ENCODE measurements around the gene ZNF536.
"Not testable (repeated sequence)": the region's sequence is repeated elsewhere in the genome, so short reads cannot be mapped to it uniquely, and the experiment has no call there.

The ZNF536 gene

DNA sequence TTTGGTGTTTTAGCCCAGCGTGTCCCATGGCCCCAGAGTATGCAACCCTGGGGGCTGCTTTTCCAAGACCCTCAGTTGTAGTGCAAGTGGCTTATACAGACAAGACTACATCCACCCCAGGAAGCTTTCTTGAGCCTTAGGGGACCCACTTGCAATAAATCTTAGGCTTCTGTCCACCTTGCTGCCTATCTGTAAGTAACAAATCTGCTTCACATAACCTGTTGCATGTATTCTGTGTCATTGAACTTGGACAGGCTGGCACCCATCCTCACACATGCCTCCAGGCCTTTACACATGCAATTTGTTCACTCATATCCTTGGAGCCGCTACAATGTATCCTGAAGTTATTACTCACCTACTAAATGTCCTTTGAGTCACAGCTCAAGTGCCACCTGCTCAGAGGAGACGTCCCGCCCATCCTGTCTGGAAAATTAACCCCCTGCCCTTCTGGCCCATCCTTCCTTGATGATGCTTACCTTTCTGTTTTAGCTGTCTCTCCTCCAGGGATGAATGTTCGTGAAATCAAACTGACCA lies 101.2 kb downstream of the ZNF536 start:
- DNase-seq = no peak

GRCh38 chr19:30476997-30477396 lies 104.8 kb downstream of the ZNF536 start:
- no peak for DNase-seq

- no peak for DNase-seq
Measured at GRCh38 chr19:30479231-30479630, 107.0 kb downstream of the ZNF536 start.

- DNase-seq = no peak
Measured at GRCh38 chr19:30480097-30480496, 107.9 kb downstream of the ZNF536 start.

DNA sequence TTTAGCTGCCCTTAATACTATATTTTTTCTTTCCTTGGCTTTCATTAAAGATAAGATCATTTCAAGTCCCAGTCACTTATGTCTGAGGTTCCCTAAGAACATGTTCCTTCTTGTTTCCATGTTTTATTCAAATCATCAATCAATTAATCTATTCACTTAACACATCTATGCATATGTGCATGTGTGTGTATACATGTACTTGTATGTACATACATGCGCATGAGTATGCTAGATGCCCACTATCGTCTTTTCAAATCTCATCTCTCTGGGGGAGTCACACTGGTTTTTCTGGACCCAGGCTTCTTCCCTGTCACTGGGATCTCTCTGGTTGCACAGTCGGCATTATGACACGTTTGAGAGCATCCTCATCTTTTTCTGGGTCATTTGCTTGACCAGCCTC lies 108.9 kb downstream of the ZNF536 start:
- DNase-seq = no peak

DNA sequence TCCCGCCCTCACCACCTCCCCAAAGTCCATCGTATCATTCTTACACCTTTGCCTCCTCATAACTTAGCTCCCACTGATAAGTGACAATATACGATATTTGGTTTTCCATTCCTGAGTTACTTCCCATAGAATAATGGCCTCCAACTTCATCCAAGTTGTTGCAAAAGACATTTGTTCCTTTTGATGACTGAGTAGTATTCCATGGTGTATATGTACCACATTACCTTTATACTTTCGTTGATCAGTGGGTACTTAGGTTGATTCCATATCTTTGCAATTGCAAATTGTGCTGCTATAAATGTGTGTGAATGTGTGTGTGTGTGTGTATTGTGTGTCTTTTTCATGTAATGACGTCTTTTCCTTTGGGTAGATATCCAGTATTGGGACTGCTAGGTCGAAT lies 109.6 kb downstream of the ZNF536 start:
- no peak for DNase-seq

DNA sequence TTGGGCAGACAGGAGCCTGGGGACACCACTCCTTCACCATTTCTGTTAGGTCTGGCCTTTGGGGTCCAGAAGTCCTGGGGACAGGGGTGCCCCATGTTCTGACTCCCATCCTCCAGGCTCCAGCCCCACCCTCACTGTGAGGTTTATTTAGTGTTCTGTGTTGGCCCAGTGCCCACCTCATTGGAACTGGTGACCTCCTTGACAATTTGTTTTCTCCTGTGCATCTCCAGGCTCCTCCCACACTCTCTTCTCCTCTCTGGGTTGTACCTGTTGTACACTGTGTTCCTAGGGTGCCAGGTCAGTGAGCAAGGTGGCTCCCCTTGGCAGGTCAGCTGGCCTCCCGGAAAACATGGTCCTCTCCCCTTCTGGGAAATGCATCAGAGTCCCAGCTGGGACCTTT lies 110.8 kb downstream of the ZNF536 start:
- DNase-seq = no peak

DNA sequence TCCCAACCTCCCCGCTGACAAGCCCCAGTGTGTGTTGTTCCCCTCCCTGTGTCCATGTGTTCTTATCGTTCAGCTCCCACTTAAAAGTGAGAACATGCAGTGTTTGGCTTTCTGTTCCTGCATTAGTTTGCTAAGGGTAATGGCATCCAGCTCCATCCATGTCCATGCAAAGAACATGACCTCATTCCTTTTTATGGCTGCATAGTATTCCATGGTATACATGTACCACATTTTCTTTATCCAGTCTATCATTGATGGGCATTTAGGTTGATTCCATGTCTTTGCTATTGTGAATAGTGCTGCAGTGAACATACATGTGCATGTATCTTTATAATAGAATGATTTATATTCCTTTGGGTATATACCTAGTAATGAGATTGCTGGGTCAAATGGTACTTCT lies 114.1 kb downstream of the ZNF536 start:
- not testable (repeated sequence) for DNase-seq

DNA sequence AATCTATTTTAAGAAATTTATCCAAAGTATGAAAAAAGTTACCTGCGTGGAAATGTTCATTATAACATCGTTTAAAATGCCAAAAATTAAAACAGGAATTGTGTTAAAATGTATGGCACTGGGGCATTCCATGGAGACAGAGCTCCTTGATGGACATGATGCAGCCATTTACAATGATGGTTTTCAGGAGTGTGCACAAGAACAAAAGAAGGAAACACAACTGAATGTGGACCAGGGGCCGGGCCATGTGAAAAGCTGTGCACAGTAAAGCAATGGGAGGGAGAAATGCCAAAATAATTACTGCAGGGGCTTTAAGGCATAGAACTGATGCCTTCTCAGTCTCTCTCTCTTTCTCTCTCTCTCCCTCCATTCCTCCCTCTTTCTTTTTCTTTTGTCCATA lies 115.0 kb downstream of the ZNF536 start:
- DNase-seq = no peak

- DNase-seq = no peak
Measured at GRCh38 chr19:30488191-30488590, 116.0 kb downstream of the ZNF536 start.

GRCh38 chr19:30490760-30491159 lies 118.6 kb downstream of the ZNF536 start:
- no peak for DNase-seq

DNA sequence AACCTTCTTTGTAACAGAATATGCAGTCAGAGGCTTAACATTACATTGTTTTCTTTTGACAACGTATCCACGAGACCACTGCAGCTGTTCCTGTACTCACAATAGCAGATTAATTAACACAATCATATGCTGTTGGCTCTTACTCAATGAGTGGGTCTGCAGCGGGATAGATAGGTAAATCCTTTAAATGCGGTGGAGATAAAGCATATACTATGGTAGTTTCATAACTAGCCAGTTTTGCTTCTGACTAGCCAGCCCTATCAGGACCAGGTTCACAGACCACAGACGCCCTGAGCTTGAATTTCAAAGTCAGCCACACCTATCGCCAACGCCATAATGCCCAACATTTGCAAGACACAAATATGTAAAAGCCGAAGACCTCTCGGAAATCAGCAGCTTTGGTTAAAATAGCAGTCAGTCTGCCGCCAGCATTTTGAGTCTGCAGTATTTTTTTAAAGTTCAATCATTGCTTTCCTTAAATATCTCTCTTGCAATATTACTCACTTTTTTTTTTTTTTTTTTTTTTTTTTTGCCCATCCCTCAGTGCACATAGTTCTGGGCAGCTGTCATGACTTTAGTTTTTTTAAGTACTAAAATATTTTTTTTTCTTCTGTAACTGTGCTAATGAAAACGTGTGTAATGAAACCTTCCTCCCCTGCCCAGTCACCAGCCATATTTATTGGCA lies 120.5 kb downstream of the ZNF536 start:
- DNase-seq = no peak

DNA sequence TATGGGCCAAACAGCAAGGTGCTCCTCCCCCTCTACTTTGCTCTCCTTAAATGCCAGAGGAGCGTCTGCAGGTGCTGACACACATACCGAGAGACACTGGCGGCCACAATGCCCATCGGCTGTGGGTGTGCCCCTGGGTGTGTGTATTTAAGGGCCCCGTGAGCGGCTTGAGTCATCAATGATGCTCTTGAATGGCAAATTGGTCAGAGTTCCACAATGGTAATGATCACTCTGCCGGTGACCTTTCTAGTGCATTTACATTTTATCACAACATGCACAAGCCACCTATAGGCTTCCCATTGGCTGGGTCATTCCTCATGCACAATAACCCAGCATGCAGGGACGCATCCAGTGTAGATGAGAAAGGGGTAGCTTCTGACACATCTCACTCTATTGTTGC lies 124.8 kb downstream of the ZNF536 start:
- no peak for DNase-seq

DNA sequence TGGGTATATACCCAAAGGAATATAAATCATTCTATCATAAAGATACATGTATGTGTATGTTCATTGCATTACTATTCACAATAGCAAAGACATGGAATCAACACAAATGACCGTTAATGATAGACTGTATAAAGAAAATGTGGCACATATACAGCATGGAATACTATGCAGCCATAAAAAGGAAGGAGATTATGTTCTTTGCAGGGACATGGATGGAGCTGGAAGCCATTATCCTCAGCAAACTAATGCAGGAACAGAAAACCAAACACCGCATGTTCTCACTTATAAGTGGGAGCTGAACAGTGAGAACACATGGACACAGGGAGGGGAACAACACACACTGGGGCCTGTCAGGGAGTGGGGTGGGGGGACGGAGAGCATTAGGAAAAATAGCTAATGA lies 125.9 kb downstream of the ZNF536 start:
- DNase-seq = not testable (repeated sequence)

GRCh38 chr19:30498707-30499106 lies 126.5 kb downstream of the ZNF536 start:
- DNase-seq = peak in 30 of 56 donors; percentile 3 to 65 (median 19)

DNA sequence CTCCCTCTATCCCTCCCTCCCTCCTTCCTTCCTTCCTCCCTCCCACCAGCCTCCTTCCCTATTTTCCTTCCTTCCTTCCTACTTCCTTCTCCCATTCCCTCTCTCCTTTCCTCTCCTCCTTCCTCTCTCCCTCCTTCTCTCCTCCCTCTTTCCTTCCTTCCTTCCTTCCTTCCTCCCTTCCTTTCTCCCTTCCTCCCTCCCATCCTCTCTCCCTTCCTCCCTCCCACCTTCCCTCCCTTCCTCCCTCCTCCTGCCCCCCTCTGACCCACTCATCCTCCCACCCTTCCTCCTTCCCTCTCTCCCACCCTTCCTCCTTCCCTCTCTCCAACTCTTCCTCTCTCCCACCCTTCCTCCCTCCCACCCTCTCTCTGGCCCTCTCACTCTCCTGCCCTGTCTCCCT lies 132.1 kb downstream of the ZNF536 start:
- DNase-seq = no peak

DNA sequence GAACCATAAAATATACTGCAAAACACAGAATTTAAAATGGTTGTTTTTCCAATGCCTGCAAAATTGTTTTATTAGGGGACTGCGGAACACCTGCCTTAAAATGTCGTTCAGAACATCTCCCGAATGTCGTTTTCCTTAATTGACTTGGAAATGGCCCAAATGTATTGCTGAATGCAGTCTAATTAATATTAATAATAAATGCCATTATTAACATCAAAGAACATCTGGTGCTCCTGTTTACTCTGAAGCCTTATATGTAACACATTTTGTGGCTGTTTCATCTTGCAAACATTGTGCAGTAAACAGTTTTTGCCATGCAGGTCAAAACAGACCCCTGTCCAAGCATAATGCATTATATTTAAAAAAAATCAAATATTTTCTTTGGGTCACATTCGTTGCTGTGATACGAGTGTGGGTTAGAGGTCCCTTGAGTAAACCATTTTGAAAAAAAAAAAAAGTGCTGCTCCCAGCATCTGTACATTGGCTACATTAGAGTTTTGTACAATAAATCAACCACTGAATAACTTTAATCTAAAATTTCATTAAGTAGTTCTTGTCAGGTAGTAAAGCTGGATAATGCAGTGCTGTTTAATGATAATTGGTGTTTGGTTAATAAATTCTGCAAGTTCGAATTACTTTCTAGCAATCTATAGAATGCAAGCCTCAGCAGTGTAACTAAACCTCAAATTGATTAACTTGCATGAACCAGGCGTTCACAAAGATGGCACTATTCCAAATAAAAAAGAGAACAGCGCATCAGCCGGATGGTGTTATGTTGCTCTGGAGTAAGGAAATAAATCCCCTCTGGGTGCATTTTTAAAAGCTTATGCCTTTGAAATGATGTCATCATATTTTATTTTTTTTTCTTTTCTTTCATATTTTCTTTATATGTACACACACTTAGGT lies 140.2 kb downstream of the ZNF536 start:
- DNase-seq = no peak

GRCh38 chr19:30513082-30513411 lies 140.9 kb downstream of the ZNF536 start:
- DNase-seq = no peak

DNA sequence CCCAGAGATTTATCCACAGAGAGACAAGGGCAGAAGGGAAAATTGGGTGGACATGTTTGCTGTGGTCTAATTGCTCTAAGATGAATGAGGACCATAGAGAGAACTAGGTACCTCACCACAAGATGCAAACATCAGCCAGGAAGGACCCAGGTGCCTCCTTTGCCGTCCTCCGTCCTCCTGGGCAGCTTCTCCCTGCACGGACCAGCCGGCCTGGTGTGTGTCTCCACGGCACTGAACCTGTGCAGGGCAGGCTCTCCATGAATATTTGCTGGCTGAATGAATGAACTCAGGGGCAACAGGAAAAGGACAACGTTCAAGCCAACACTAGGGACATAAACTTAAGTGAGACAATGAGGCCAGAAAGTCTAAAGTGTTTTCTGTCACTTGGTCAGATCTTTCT lies 143.9 kb downstream of the ZNF536 start:
- no peak for DNase-seq

GRCh38 chr19:30516531-30516930 lies 144.3 kb downstream of the ZNF536 start:
- no peak for DNase-seq

GRCh38 chr19:30518965-30519606 lies 146.9 kb downstream of the ZNF536 start:
- DNase-seq = no peak

- DNase-seq = no peak
Measured at GRCh38 chr19:30519607-30520205, 147.5 kb downstream of the ZNF536 start.
